H9 (cell line): ENCODE data around the gene MFRP. TPM values are rescaled to one million over a fixed set of nuclear protein-coding genes. Genes with fewer than 3 reads are reported as not detected.

Experiments
- DNase-seq: peaks from one replicate; pipeline ENCODE4 v3.0.0-alpha.2; 2017
- H2AFZ ChIP-seq: one replicate; pipeline ENCODE4 v1.6.1; 2013; ENCODE audit warnings: mild to moderate bottlenecking, low read length, control low read depth, moderate library complexity
- H2AK5ac ChIP-seq: 2 replicates; pipeline ENCODE4 v1.6.1; 2013; ENCODE audit warnings: low read length, control low read depth, mixed read lengths; ENCODE audit not compliant: insufficient read length
- H2BK120ac ChIP-seq: one replicate; pipeline ENCODE4 v1.6.1; 2013; ENCODE audit warnings: low read depth, mild to moderate bottlenecking, low read length, control low read depth, inconsistent platforms; ENCODE audit not compliant: poor library complexity, severe bottlenecking
- H2BK12ac ChIP-seq: 2 replicates; pipeline ENCODE4 v1.6.1; 2013; ENCODE audit warnings: low read length, control low read depth, mixed read lengths, low read depth; ENCODE audit not compliant: insufficient read length
- H2BK15ac ChIP-seq: 2 replicates; pipeline ENCODE4 v1.6.1; 2013; ENCODE audit warnings: low read depth, low read length, control low read depth
- H2BK20ac ChIP-seq: one replicate; pipeline ENCODE4 v1.6.1; 2013; ENCODE audit warnings: low read depth, mild to moderate bottlenecking, low read length, control low read depth, inconsistent platforms; ENCODE audit not compliant: poor library complexity, severe bottlenecking
- H2BK5ac ChIP-seq: 2 replicates; pipeline ENCODE4 v1.6.1; 2013; ENCODE audit warnings: low read length, control low read depth, mixed read lengths; ENCODE audit not compliant: insufficient read length
- H3K14ac ChIP-seq: 2 replicates; pipeline ENCODE4 v1.6.1; 2013; ENCODE audit warnings: low read length, control low read depth; ENCODE audit not compliant: insufficient read depth
- H3K18ac ChIP-seq: 2 replicates; pipeline ENCODE4 v1.6.1; 2013; ENCODE audit warnings: low read depth, mild to moderate bottlenecking, mixed read lengths, low read length, control low read depth; ENCODE audit not compliant: insufficient read length
- H3K23ac ChIP-seq: 2 replicates; pipeline ENCODE4 v1.6.1; 2013; ENCODE audit warnings: low read length, control low read depth, mixed read lengths, low read depth; ENCODE audit not compliant: insufficient read length
- H3K23me2 ChIP-seq: 2 replicates; pipeline ENCODE4 v1.6.1; 2013; ENCODE audit warnings: low read depth, mild to moderate bottlenecking, mixed read lengths, low read length, control low read depth; ENCODE audit not compliant: insufficient read length, poor library complexity, severe bottlenecking
- H3K27ac ChIP-seq: 2 replicates; pipeline ENCODE4 v1.5.1; 2013; ENCODE audit warnings: low read length, control low read depth, mixed read lengths, low read depth; ENCODE audit not compliant: insufficient read length
- H3K27me3 ChIP-seq: 2 replicates; pipeline ENCODE4 v1.6.1; 2013; ENCODE audit warnings: low read length, control low read depth, inconsistent platforms; ENCODE audit not compliant: insufficient read depth
- H3K4ac ChIP-seq: 2 replicates; pipeline ENCODE4 v1.6.1; 2013; ENCODE audit warnings: low read depth, mild to moderate bottlenecking, control low read depth, inconsistent platforms, low read length, moderate library complexity
- H3K4me1 ChIP-seq: 2 replicates; pipeline ENCODE4 v1.6.1; 2013; ENCODE audit warnings: low read length, control low read depth, inconsistent platforms; ENCODE audit not compliant: insufficient read depth
- H3K4me2 ChIP-seq: 2 replicates; pipeline ENCODE4 v1.6.1; 2013; ENCODE audit warnings: low read length, control low read depth, mixed read lengths; ENCODE audit not compliant: insufficient read length, insufficient read depth
- H3K56ac ChIP-seq: 2 replicates; pipeline ENCODE4 v1.6.1; 2013; ENCODE audit warnings: low read depth, mild to moderate bottlenecking, mixed read lengths, low read length, control low read depth; ENCODE audit not compliant: insufficient read length
- H3K79me1 ChIP-seq: 2 replicates; pipeline ENCODE4 v1.6.1; 2013; ENCODE audit warnings: low read depth, mild to moderate bottlenecking, moderate library complexity, low read length, control low read depth, inconsistent platforms; ENCODE audit not compliant: insufficient read depth, poor library complexity, severe bottlenecking
- H3K79me2 ChIP-seq: 2 replicates; pipeline ENCODE4 v1.6.1; 2013; ENCODE audit warnings: low read length, control low read depth, inconsistent platforms; ENCODE audit not compliant: insufficient read depth
- H3K9ac ChIP-seq: 2 replicates; pipeline ENCODE4 v1.6.1; 2013; ENCODE audit warnings: low read length, control low read depth, mixed read lengths; ENCODE audit not compliant: insufficient read length; ENCODE audit errors: extremely low read depth
- H3K9me3 ChIP-seq: one replicate; pipeline ENCODE4 v1.6.1; 2013; ENCODE audit warnings: low read depth, low read length, inconsistent platforms; ENCODE audit not compliant: control insufficient read depth
- H3T11ph ChIP-seq: one replicate; pipeline ENCODE4 v1.6.1; 2013; ENCODE audit warnings: mild to moderate bottlenecking, low read length, control low read depth, inconsistent platforms
- H4K20me1 ChIP-seq: one replicate; pipeline ENCODE4 v1.6.1; 2013; ENCODE audit not compliant: control insufficient read depth, insufficient read length, insufficient read depth
- H4K5ac ChIP-seq: 2 replicates; pipeline ENCODE4 v1.6.1; 2013; ENCODE audit warnings: low read depth, mild to moderate bottlenecking, mixed read lengths, low read length, control low read depth; ENCODE audit not compliant: insufficient read length
- H4K8ac ChIP-seq: replicated peaks from 2 replicates; pipeline ENCODE4 v1.6.1; 2013; ENCODE audit warnings: low read length, control low read depth, mixed read lengths, low read depth; ENCODE audit not compliant: insufficient read length
- H4K91ac ChIP-seq: 2 replicates; pipeline ENCODE4 v1.6.1; 2013; ENCODE audit warnings: low read depth, mild to moderate bottlenecking, moderate library complexity, mixed read lengths, low read length, control low read depth; ENCODE audit not compliant: insufficient read length
- H3K27ac Mint-ChIP-seq, 3 experiments: 2 replicates in 2 of 3; 3 replicates in 1 of 3; pipeline ENCODE4 v1.8.0; 2020 to 2021; ENCODE audit warnings: mixed read lengths in 3 of 3, mild to moderate bottlenecking in 1 of 3, moderate library complexity in 1 of 3
- H3K27me3 Mint-ChIP-seq: 2 replicates; pipeline ENCODE4 v1.8.0; 2021; ENCODE audit warnings: low read depth, mild to moderate bottlenecking, moderate library complexity, mixed read lengths
- H3K36me3 Mint-ChIP-seq, 3 experiments: 2 replicates in 2 of 3; 3 replicates in 1 of 3; pipeline ENCODE4 v1.8.0; 2020 to 2021; ENCODE audit warnings: low read depth in 3 of 3, mixed read lengths in 3 of 3; ENCODE audit not compliant: insufficient read depth in 1 of 3
- H3K4me1 Mint-ChIP-seq, 2 experiments: 2 replicates each; pipeline ENCODE4 v1.8.0; 2020; ENCODE audit warnings: mixed read lengths in 2 of 2
- H3K4me3 Mint-ChIP-seq, 2 experiments: 2 replicates in 1 of 2; 3 replicates in 1 of 2; pipeline ENCODE4 v1.8.0; 2020 to 2021; ENCODE audit warnings: mild to moderate bottlenecking in 2 of 2, mixed read lengths in 2 of 2, moderate library complexity in 1 of 2
- H3K9me3 Mint-ChIP-seq, 2 experiments: 2 replicates in 1 of 2; 3 replicates in 1 of 2; pipeline ENCODE4 v1.8.0; 2020; ENCODE audit warnings: mild to moderate bottlenecking in 2 of 2, mixed read lengths in 2 of 2, moderate library complexity in 1 of 2
- CTCF ChIP-seq: fragments of 200-600 bp; sonication (generic); conservative IDR thresholded peaks from 3 replicates; pipeline ENCODE4 v1.8.0; 2021; ENCODE audit warnings: antibody characterized with exemption, mild to moderate bottlenecking
- WGBS: extraction: QIAGEN DNeasy Blood & Tissue Kit; methylation state at CpG from one replicate; pipeline ENCODE4 v1.1.7; 2013; ENCODE audit warnings: missing lambda C conversion rate, low lambda C conversion rate, mixed read lengths; ENCODE audit not compliant: insufficient read length; ENCODE audit errors: extremely low coverage; 5-methylcytosine and 5-hydroxymethylcytosine counted together
- total RNA-seq: library from RNA; stranded (reverse); gene quantifications from 2 replicates; pipeline ENCODE4 v1.2.1, GENCODE V29; 2021

MFRP gene
- total RNA-seq, 1 experiment from 2014 or later = not detected

- Histone ChIP-seq H3K14ac (no peak overlapping the region), H3K79me2 (no peaks in the 10 kb centered on the region), H3K27ac (no peak overlapping the region), H3K4me2 (no peak overlapping the region), H3K18ac (no peak overlapping the region), H3K27me3 (no peaks in the 10 kb centered on the region), H3K4ac (no peak overlapping the region), H4K20me1 (no peaks in the 10 kb centered on the region), H3K9ac (no peak overlapping the region), H3K23me2 (no peaks in the 10 kb centered on the region), H2AFZ (no peak overlapping the region), H3K9me3 (no peaks in the 10 kb centered on the region), H3K23ac (no peak overlapping the region), H2AK5ac (no peak overlapping the region), H3K79me1 (no peaks in the 10 kb centered on the region), H2BK15ac (no peak overlapping the region), H2BK120ac (no peak overlapping the region), H3K4me1 (no peaks in the 10 kb centered on the region), H2BK5ac (no peak overlapping the region), H4K91ac (no peak overlapping the region), H3T11ph (no peak overlapping the region), H4K8ac (no peak overlapping the region), H2BK20ac (no peak overlapping the region), H3K56ac (no peak overlapping the region), H2BK12ac (no peak overlapping the region), H4K5ac (no peak overlapping the region)
- DNase-seq = no peak
- H3K4me3 Mint-ChIP-seq = no peak overlapping the region
- peaks cover 3 to 61% (median 36%) of the 10 kb centered on the region in 3 experiments; a peak in 6 of 7 replicates for H3K36me3 Mint-ChIP-seq
- peaks cover 10 to 18% of the 10 kb centered on the region in 2 experiments; a peak in 3 of 4 replicates for H3K4me1 Mint-ChIP-seq
- H3K27ac Mint-ChIP-seq = no peak overlapping the region; a peak in 1 of 7 replicates
- no peaks in the 10 kb centered on the region; the same call in 1 of the 2 replicates for H3K27me3 Mint-ChIP-seq
- no CpG with 5 or more reads among the region's 5 CpGs for WGBS
- H3K9me3 Mint-ChIP-seq = no peaks in the 10 kb centered on the region
- TF ChIP-seq CTCF = no peak
These were observed 38.5 kb downstream of the MFRP start for GRCh38 chr11:119307974-119308373.
